ENCODE results near the gene FAM186B.

FAM186B gene

DNA sequence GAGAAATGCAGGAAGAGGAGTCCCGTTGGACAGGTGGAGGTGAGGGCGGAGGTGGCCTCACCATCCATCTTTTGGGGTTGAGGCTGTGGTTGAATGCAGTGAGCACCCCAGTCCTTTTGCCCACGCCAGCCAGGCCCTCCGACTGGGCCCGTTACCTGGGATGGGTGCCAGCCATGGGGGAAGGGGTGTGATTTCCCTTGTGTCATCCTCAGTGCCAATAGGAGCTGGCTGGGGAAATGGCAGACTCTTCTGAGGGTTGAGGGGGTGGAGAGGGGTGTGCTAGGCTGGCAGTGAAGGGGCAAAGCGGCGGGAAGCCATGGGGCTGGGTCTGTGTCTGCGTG is 57.0 kb downstream of the FAM186B start:
- CTCF ChIA-PET, result no interaction called here
- H3K4me1 ChIP-seq (ENCODE audit: control insufficient read depth, insufficient read depth, low read length), result no peaks in the 10 kb centered on the region
- TF ChIP-seq EGR2 (tag by site-specific recombination; IDR thresholded peaks at IDR 0.05; ENCODE audit: low read depth) (0 out of 2 replicates have a peak, but pooled peaks have one; percentile 14), KLF8 (tag by site-specific recombination; IDR thresholded peaks at IDR 0.05) (no peak), ELK4 (IDR thresholded peaks at IDR 0.05; ENCODE audit: borderline replicate concordance, low read depth, low read length) (no peak)
- no peak overlapping the region for H3K27ac ChIP-seq (ENCODE audit: extremely low read depth, low read depth, low read length)
- POLR2A ChIA-PET, result no interaction called here
- H3K9me3 ChIP-seq (ENCODE audit: control insufficient read depth, insufficient read depth, low read depth, low read length), result no peaks in the 10 kb centered on the region
- H3K4me3 ChIP-seq (ENCODE audit: low read depth, low read length), result no peak overlapping the region
- no peaks in the 10 kb centered on the region for H3K36me3 ChIP-seq (ENCODE audit: control insufficient read depth in 2 of 2, insufficient read depth in 1 of 2, low read length in 2 of 2)

DNA sequence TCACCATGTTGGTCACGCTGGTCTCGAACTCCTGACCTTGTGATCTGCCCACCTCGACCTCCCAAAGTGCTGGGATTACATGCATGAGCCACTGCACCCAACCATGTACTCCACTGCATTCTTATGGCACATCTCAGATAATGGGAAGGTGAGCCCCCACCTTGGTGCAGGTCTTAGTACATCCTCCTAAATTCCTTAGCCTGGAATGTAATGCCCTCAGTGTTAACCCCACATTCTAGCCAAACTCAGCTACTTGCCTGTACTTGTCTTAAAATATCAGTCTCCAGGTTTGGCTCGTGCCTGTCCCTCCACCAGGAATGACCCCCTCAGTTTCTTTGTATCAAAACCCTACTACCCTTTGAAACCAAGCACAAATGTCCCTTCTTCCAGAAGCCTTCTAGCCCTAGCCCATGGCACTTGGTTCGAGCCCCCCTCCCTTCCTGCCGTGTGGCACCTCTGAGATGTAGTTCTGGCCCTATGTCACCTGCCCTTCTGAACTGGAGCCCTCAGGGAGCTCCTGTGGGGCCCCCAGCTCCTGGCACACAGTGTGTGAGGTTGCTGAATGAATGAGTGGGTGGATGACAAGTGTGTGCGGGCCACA is 58.2 kb downstream of the FAM186B start:
- CTCF ChIA-PET, result interaction anchor here (0.6 to 0.7 kb wide), 2 partner anchors 34 to 205 kb away, joined by 3 read pairs; no protein-coding TSS in a partner anchor
- TF ChIP-seq ZFHX2 (tag by site-specific recombination; conservative IDR thresholded peaks at IDR 0.05), result peak; percentile 55
- no peak for TF ChIP-seq ZFP41 (tag by site-specific recombination; IDR thresholded peaks at IDR 0.05; ENCODE audit: borderline replicate concordance)
- TF ChIP-seq ZNF544 (tag by site-specific recombination; IDR thresholded peaks at IDR 0.05), result no peak
- POLR2A ChIA-PET, result interaction anchor here (0.6 kb wide), 1 partner anchor 690 kb away, joined by 3 read pairs; no protein-coding TSS in a partner anchor
- no peak overlapping the region for H3K4me3 ChIP-seq (ENCODE audit: low read depth, low read length)
- H3K9me3 ChIP-seq (ENCODE audit: control insufficient read depth, insufficient read depth, low read depth, low read length), result no peaks in the 10 kb centered on the region
- H3K27ac ChIP-seq (ENCODE audit: extremely low read depth, low read depth, low read length), result no peak overlapping the region
- no peaks in the 10 kb centered on the region for H3K36me3 ChIP-seq (ENCODE audit: control insufficient read depth in 2 of 2, insufficient read depth in 1 of 2, low read length in 2 of 2)
- no peaks in the 10 kb centered on the region for H3K4me1 ChIP-seq (ENCODE audit: control insufficient read depth, insufficient read depth, low read length)

DNA sequence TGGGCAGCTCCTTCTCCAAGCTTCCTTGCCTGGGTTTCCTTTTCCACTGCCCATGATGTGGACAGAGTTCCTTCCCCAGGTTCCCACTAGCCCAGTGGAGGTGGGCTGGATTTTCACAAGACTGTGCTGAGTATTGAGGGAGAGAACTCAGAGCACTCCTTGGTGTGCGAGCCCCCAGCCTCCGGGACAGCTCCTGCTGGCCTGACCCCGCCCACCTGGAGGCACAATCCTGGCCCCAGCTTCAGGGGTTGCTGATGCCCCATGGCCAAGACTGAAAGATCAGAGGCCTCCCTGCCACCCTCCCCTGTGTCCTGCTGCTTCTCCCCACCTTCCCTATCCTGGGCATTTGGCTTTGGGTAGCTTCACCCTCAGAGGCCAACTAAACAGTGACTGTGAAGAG is 59.0 kb downstream of the FAM186B start:
- ChIA-PET CTCF (interaction anchor here (0.6 to 1.1 kb wide), 3 partner anchors 34 to 187 kb away, joined by 3 read pairs; partner anchors contain the start of gene PRPF40B), POLR2A (no interaction called here)
- no peaks in the 10 kb centered on the region for H3K4me1 ChIP-seq (ENCODE audit: control insufficient read depth, insufficient read depth, low read length)
- H3K36me3 ChIP-seq (ENCODE audit: control insufficient read depth in 2 of 2, insufficient read depth in 1 of 2, low read length in 2 of 2), result no peaks in the 10 kb centered on the region
- TF ChIP-seq ZNF23 (tag by site-specific recombination; IDR thresholded peaks at IDR 0.05; ENCODE audit: borderline replicate concordance) (no peak), MZF1 (tag by site-specific recombination; IDR thresholded peaks at IDR 0.05; ENCODE audit: borderline replicate concordance) (no peak), ZIC2 (tag by site-specific recombination; IDR thresholded peaks at IDR 0.05) (peak; percentile 46)
- no peak overlapping the region for H3K27ac ChIP-seq (ENCODE audit: extremely low read depth, low read depth, low read length)
- H3K9me3 ChIP-seq (ENCODE audit: control insufficient read depth, insufficient read depth, low read depth, low read length), result no peaks in the 10 kb centered on the region
- H3K4me3 ChIP-seq (ENCODE audit: low read depth, low read length), result no peak overlapping the region

DNA sequence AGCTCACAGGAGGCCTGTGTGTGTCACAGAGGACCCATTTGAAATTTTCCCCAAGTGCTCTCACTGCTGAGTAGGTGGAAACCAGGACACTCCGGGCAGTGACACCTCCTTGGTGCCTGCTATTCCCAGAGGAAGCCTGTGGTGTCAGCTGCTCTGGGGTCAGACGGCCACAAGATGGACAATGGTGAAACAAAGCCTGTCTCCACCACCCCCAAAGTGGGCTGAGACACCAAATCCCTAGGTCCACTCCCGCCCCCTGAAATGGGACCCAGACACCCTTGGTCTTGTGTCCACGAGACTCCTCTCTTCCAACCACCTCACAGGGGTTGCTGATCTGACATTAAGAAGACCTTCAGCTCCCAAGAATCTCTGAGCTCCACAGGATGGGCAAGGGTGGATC is 59.6 kb downstream of the FAM186B start:
- TF ChIP-seq KLF8 (tag by site-specific recombination; IDR thresholded peaks at IDR 0.05) (no peak), ZSCAN5A (tag by site-specific recombination; IDR thresholded peaks at IDR 0.05) (no peak), ZNF133 (tag by site-specific recombination; IDR thresholded peaks at IDR 0.05) (no peak), ZBTB21 (tag by site-specific recombination; IDR thresholded peaks at IDR 0.05) (no peak), TRIM28 (IDR thresholded peaks at IDR 0.05; ENCODE audit: borderline replicate concordance, low read length) (no peak), OSR2 (tag by site-specific recombination; IDR thresholded peaks at IDR 0.05) (no peak)
- Histone ChIP-seq H3K9me3 (ENCODE audit: control insufficient read depth, insufficient read depth, low read depth, low read length) (no peaks in the 10 kb centered on the region), H3K4me3 (ENCODE audit: low read depth, low read length) (no peak overlapping the region), H3K36me3 (ENCODE audit: control insufficient read depth in 2 of 2, insufficient read depth in 1 of 2, low read length in 2 of 2) (no peaks in the 10 kb centered on the region), H3K27ac (ENCODE audit: extremely low read depth, low read depth, low read length) (no peak overlapping the region), H3K4me1 (ENCODE audit: control insufficient read depth, insufficient read depth, low read length) (no peaks in the 10 kb centered on the region)
- POLR2A ChIA-PET, result interaction anchor here (0.6 kb wide), 1 partner anchor 288 kb away, joined by 3 read pairs; no protein-coding TSS in a partner anchor
- CTCF ChIA-PET, result interaction anchor here (0.6 to 1.1 kb wide), 4 partner anchors 33 to 187 kb away, joined by 3 read pairs; partner anchors contain the start of gene PRPF40B

Measured in HEK293 (cell line).